Ammon's horn (tissue), 1 donor: ENCODE measurements around the gene PGBD1.
"Not testable (repeated sequence)": the region's sequence is repeated elsewhere in the genome, so short reads cannot be mapped to it uniquely, and the experiment has no call there.

Source experiments
- DNase-seq: peaks from one replicate; pipeline ENCODE4 v3.0.0-alpha.2; 2016; ENCODE audit warnings: low spot score

The PGBD1 gene

GRCh38 chr6:28274888-28275287, 6.5 kb upstream of the PGBD1 start:
- DNase-seq, result no peak

GRCh38 chr6:28277746-28278145, 3.6 kb upstream of the PGBD1 start:
- no peak for DNase-seq

GRCh38 chr6:28280595-28281287, 631 bp upstream of the PGBD1 start:
- DNase-seq, result no peak

GRCh38 chr6:28282926-28283325, 1.6 kb downstream of the PGBD1 start:
- no peak for DNase-seq

- DNase-seq, result no peak
These were observed 10.2 kb downstream of the PGBD1 start for GRCh38 chr6:28291573-28291972.

DNA sequence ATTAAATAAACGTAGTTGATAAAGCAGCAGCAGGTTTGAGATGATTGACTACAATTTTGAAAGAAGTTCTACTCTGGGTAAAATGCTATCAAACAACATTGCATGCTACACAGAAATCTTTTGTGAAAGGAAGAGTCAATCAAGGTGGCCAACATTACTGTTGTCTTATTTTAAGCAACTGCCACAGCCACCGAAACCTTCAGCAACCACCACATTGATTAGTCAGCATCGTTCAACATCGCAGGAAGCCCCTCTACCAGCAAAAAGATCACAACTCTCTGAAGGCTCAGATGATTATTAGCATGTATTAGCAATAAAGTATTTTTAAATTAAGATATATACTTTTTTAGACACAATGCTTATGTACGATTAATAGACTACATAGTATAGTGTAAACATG, 14.0 kb downstream of the PGBD1 start:
- no peak for DNase-seq

DNA sequence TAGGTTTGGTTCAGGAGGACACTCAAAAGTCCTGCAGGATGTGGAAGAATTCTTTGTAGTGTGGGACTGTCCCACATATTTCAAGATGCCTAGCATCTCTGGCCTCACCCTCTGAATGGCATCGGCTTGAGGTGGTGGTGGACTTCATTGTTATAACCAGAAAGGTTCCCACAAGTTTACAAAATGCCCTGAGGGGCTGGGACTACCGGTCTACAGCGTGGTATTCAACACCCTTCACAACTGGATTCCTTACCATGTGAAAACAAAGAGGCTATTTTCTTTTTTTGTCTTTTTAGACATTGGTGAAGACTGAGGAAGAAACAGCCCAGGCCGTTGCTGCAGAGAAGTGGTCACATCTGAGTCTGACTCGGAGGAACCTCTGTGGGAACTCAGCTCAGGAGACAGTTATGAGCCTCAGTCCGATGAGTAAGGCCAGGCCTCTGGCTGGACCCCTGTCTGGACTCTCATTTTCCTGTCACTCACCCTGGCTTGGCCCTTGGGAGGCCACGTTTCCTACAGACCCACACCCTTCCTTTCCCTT, 15.2 kb downstream of the PGBD1 start:
- no peak for DNase-seq

DNA sequence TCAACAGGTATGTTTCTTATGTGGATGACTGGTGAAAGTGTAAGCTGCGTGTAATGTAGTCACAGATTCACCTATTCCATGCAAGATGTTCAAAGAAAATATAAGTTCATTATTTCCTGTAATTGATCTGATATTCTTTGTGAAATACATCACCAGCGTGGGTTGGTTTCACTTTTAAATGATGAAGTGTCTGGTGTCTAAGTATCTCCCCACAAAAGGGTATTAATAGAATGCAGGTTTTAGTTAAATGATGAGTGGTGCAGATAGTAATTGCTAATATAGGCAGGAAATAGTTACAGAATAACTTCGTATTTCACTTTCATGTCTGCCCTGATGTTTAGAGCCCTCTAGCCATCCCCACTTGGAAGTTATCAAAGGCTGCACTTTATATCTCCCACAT, 22.2 kb downstream of the PGBD1 start:
- no peak for DNase-seq

GRCh38 chr6:28306363-28306762, 25.0 kb downstream of the PGBD1 start:
- DNase-seq, result not testable (repeated sequence)

GRCh38 chr6:28311139-28311823, 29.9 kb downstream of the PGBD1 start:
- no peak for DNase-seq

GRCh38 chr6:28312939-28313338, 31.6 kb downstream of the PGBD1 start:
- no peak for DNase-seq

DNA sequence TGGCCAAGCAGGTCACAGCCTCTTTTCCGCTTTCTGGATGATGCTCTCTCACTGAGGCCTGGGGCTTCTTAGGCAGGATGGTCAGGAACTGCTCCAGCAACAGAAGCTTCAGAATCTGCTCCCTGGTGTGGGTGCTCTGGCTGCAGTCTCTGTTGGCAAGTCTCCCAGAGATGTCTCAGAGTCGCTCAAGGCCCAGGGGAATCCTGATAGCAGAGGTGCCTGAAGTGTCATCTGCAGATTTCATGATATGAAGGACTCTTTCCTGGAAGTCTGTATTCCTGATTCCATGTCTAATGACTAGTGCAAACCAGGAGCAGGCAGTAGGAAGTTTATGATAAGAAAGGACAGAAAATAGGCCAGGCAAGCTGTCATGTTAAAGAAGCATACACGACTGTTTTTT, 34.3 kb downstream of the PGBD1 start:
- DNase-seq, result no peak

- not testable (repeated sequence) for DNase-seq
These were observed 36.5 kb downstream of the PGBD1 start for GRCh38 chr6:28317866-28318265.

- DNase-seq, result no peak
These were observed 41.3 kb downstream of the PGBD1 start for GRCh38 chr6:28322661-28323060.

DNA sequence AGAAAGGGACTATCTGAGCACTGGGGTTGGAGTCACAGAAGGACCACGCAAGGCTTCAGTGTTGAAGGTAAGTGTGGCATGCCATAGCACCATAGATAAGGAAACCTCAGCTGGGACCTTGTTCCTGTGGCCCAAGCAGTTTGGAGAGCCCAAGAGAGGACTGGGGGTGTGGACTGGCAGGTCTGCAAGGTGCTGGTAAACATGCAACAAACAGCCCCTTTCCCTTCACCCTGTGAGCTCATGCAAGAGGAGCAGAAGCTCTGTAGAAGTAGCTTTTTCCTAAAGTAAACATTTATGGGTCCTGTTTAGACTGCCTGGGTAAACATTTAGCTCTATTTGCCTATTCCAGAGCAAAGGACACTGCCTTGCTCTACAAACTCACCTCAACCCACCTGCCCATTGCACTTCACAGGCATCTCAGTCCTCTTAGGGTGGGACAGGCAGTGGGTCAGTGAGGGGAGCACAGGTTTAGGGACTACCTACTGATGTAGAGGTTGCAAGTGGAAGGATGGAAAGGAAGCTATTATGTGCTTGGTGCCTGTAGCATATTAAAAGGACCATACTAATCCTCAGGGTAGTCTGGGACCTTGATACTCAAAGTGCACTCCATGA, 42.5 kb downstream of the PGBD1 start:
- no peak for DNase-seq

- no peak for DNase-seq
These were observed 45.1 kb downstream of the PGBD1 start for GRCh38 chr6:28326371-28326948.

DNA sequence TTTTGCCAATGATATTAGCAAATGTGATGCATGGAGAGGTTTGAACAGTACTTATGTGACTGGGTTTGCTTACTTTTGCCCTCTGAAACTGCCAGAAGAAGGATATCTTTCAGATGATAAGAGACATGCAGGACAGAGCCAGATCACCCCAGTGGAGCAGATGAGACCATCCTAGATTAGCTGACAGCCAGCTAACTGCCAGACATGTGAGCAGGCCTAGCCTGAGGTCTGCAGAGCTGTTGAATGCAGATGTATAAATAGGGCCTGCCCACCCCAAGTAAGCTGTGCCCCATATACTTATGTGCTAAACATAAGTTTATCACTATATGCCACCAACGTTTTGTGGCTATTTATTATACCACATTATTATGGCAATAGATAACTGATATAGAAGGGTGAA, 48.7 kb downstream of the PGBD1 start:
- no peak for DNase-seq

DNA sequence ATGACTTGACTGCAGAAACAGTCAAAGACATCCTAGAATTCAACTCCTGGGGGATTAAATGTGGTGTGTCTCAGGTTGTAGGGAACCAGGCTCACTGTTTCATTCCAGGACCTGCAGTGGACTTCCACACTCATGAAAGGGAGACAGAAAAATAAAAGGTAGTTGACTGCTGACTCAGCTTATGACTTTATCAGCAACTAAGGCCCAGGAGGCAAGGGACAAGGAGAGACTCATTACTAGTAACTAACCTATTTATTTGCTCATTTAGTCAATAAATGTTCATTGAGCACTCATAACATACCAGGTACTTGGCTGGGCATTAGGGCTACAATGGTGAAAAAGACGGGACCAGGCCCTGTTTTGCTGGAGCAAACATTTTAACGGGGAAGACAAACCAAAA, 51.7 kb downstream of the PGBD1 start:
- no peak for DNase-seq

- DNase-seq, result no peak
These were observed 52.2 kb downstream of the PGBD1 start for GRCh38 chr6:28333599-28334018.

GRCh38 chr6:28334286-28335039, 53.1 kb downstream of the PGBD1 start:
- DNase-seq, result no peak

DNA sequence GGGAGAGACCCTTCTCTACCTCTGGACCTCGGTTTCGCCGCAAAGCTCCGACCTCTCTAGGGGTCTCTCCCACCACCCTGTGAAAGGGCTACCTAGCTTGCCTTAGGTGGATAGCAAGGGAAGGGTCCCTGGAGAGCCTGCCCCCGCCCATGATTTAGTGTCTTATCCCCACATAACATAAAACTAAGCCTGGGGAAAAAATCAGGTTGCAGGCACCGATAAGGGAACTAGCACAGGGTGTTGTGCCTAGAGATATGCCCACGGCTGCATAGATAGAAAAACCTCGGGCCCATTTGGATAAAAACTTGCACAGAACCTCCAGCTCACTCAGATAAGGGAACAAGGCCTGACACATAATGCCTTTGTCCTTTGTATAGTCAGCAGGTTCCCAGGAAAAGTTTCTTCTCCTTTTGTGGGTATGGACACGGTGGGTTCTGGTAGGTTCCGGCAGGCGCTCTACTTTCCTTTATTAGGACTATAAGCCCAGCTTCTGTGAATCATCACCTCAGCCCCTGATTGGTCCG, 53.7 kb downstream of the PGBD1 start:
- no peak for DNase-seq
